ENCODE measurements around the gene GFM1. TPM values are rescaled to one million over a fixed set of nuclear protein-coding genes. Genes with fewer than 3 reads are reported as not detected.

The GFM1 gene
- polyA plus RNA-seq, 1 donor (not counting 4 experiments of a cell fraction or from before 2014, with no cell fraction given) = 35.9 TPM

DNA sequence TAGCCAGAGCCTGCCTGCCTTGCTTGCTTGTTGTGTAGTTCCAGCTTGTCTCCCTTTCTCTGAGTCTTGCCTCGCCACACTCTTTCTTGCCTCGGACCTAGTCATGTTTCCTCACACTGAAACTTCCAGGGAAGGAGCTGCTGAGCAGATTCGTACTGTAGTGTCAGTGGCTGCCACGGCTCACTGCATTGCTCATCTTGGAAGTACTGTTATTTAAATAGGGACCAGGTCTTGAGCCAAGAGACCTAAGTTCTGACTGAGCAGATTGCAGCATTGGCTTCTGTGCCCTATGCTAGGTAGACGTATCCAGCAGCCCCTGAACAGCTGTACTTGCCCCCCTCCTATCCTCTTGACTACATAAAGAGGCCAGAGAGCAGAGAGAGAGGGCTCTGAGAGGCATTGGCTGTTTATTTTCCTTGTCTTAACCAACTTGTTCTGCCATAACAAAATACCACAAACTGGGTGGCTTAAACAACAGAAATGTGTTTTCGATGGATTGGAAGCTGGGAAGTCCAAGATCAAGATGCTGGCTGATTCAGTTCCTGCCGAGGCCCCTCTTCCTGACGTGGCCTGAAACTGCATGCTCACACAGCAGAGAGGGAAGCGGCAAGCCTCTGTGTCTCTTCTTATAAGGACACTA is 93.8 kb downstream of the GFM1 start:
- FAIRE-seq = no peak
- TF ChIP-seq EZH2 (IDR thresholded peaks at IDR 0.05; ENCODE audit: low read length) (no peak), CTCF (optimal IDR thresholded peaks at IDR 0.05 in 1 of 3, IDR thresholded peaks at IDR 0.05 in 1 of 3, conservative IDR thresholded peaks at IDR 0.05 in 1 of 3; ENCODE audit: extremely low read depth in 1 of 3, insufficient read depth in 2 of 3, low read length in 3 of 3) (no peak)
- H3K4me1 ChIP-seq (ENCODE audit: control insufficient read depth, extremely low read depth, insufficient read depth, low read length) = no peaks in the 10 kb centered on the region

GRCh38 chr3:158738653-158739052 is 94.3 kb downstream of the GFM1 start:
- H3K9me1 ChIP-seq (ENCODE audit: control insufficient read depth, extremely low read depth, insufficient read depth, low read length) = no peaks in the 10 kb centered on the region
- no peak overlapping the region for H2AFZ ChIP-seq (ENCODE audit: control insufficient read depth, low read length)
- no peak overlapping the region for H3K4me3 ChIP-seq (ENCODE audit: control insufficient read depth in 2 of 3, extremely low read depth in 1 of 3, insufficient read depth in 2 of 3, low read depth in 1 of 3, low read length in 3 of 3)
- no peak for TF ChIP-seq EZH2 (IDR thresholded peaks at IDR 0.05; ENCODE audit: low read length)
- TF ChIP-seq CTCF (optimal IDR thresholded peaks at IDR 0.05 in 1 of 3, IDR thresholded peaks at IDR 0.05 in 1 of 3, conservative IDR thresholded peaks at IDR 0.05 in 1 of 3; ENCODE audit: extremely low read depth in 1 of 3, insufficient read depth in 2 of 3, low read length in 3 of 3) = no peak
- H4K20me1 ChIP-seq (ENCODE audit: control insufficient read depth, extremely low read depth, insufficient read depth, low read length) = no peaks in the 10 kb centered on the region
- H3K27me3 ChIP-seq (ENCODE audit: control insufficient read depth, extremely low read depth, insufficient read depth, low read length) = no peaks in the 10 kb centered on the region
- H3K4me2 ChIP-seq (ENCODE audit: control insufficient read depth, extremely low read depth, insufficient read depth, low read depth, low read length) = no peak overlapping the region
- no peaks in the 10 kb centered on the region for H3K79me2 ChIP-seq (ENCODE audit: control insufficient read depth, insufficient read depth, low read length)
- H3K27ac ChIP-seq (ENCODE audit: control insufficient read depth, insufficient read depth, low read length) = no peak overlapping the region
- H3K9me3 ChIP-seq (ENCODE audit: control insufficient read depth, low read depth, low read length) = no peaks in the 10 kb centered on the region
- no peaks in the 10 kb centered on the region for H3K4me1 ChIP-seq (ENCODE audit: control insufficient read depth, extremely low read depth, insufficient read depth, low read length)
- H3K36me3 ChIP-seq (ENCODE audit: control insufficient read depth in 2 of 2, extremely low read depth in 1 of 2, insufficient read depth in 2 of 2, low read length in 2 of 2) = no peaks in the 10 kb centered on the region
- no peak for FAIRE-seq
- no peak overlapping the region for H3K9ac ChIP-seq (ENCODE audit: control insufficient read depth, extremely low read depth, insufficient read depth, low read length)
- no peak for DNase-seq (ENCODE audit: low read depth, low spot score)
- dilution Hi-C loops (cut with MboI; ENCODE audit: extremely low pct_ligation_motif_present, low sequenced_read_pairs) = no loop called here

More for the DNA sequence above, 93.8 kb downstream of the GFM1 start:
- Histone ChIP-seq H3K27me3 (ENCODE audit: control insufficient read depth, extremely low read depth, insufficient read depth, low read length) (no peaks in the 10 kb centered on the region), H3K79me2 (ENCODE audit: control insufficient read depth, insufficient read depth, low read length) (no peaks in the 10 kb centered on the region), H3K4me2 (ENCODE audit: control insufficient read depth, extremely low read depth, insufficient read depth, low read depth, low read length) (no peak overlapping the region), H3K4me3 (ENCODE audit: control insufficient read depth in 2 of 3, extremely low read depth in 1 of 3, insufficient read depth in 2 of 3, low read depth in 1 of 3, low read length in 3 of 3) (no peak overlapping the region), H3K9ac (ENCODE audit: control insufficient read depth, extremely low read depth, insufficient read depth, low read length) (no peak overlapping the region), H3K9me3 (ENCODE audit: control insufficient read depth, low read depth, low read length) (no peaks in the 10 kb centered on the region), H3K9me1 (ENCODE audit: control insufficient read depth, extremely low read depth, insufficient read depth, low read length) (no peaks in the 10 kb centered on the region), H3K36me3 (ENCODE audit: control insufficient read depth in 2 of 2, extremely low read depth in 1 of 2, insufficient read depth in 2 of 2, low read length in 2 of 2) (no peaks in the 10 kb centered on the region), H3K27ac (ENCODE audit: control insufficient read depth, insufficient read depth, low read length) (no peak overlapping the region), H4K20me1 (ENCODE audit: control insufficient read depth, extremely low read depth, insufficient read depth, low read length) (no peaks in the 10 kb centered on the region), H2AFZ (ENCODE audit: control insufficient read depth, low read length) (no peak overlapping the region)
- no peak for DNase-seq (ENCODE audit: low read depth, low spot score)
- dilution Hi-C loops (cut with MboI; ENCODE audit: extremely low pct_ligation_motif_present, low sequenced_read_pairs) = no loop called here
